Fibroblast of upper back skin (primary cell): Measurements from ENCODE around the gene RABGAP1L.
A peak's percentile ranks its signal among the peaks of the same experiment; 100 is the strongest.
"Not testable (repeated sequence)": the region's sequence is repeated elsewhere in the genome, so short reads cannot be mapped to it uniquely, and the experiment has no call there.

Experiments
- DNase-seq: peaks from one replicate; pipeline ENCODE4 v3.0.0-alpha.2; 2013

The RABGAP1L gene

DNA sequence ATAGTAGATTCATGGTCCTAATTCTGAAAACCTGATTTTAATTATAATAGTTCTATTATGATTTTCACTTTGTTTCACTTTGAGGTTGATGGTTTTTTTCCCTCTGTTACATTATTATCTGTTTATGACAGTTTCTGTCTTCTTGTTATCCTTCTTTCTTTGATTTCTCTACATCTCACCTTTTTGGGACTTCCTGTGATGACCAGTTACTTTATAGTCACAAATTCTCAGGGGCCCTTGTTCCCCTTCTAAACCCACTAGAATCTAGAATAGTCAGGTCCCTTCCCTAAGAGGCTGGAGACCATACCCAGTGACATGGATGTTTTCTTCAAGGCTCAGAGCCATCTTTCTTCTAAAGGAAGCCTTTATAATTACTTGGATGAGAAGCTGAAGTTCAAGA, 526.9 kb downstream of the RABGAP1L start:
- DNase-seq = no peak

DNA sequence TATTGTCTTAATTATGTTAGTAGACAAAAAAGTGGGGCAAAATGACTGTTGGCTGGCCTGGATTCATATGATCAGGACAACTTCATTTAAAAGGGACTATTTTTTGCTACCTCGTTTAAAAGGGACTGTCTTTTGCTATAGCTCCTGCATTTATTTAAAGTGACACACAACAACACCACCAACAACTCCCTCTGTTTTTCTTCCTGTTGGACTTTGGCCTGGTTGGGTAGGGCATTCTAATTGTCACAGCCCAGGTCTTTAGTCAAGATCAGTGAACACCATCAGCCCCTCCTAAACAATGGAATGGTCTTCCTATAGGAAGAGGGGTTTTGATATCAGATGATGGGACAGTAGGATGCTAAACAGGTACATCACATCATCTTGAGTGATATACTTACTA, 530.2 kb downstream of the RABGAP1L start:
- no peak for DNase-seq

DNA sequence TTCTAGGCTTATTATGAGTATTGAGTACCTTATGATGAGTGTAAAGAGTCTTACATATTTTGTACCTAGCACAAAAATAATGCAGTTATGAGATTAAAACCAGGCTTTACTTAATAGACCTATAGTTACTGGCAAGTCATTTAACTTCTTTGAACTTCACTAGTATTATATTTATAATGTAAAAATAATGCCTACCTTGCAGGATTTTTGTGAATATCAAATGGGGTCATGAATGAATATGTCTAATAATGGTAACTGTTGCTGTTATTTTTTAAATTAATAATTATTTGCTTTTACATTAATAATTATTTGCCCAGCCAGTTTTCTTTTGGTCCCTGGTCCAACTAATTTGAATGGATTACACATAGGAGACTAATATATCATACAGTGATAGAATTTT, 530.9 kb downstream of the RABGAP1L start:
- no peak for DNase-seq

DNA sequence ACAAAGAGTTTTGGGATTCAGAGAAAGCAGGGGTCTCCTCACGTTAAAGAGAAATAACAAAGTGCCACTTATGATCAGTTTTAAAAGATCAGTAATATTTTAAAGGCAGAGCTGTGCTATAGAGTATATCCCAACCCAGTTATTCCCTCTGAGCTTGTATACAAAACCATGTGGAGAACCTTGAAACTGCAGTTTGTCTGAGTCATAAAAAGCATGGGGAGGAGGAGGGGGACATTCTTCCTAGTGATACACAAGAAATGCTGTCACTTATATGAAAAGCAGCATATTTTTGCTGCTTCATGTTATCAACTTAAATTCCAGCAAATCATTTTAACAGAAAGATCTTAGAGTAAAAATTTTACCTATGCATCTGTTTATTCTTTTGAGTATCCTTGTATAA, 533.0 kb downstream of the RABGAP1L start:
- DNase-seq = peak; percentile 42

DNA sequence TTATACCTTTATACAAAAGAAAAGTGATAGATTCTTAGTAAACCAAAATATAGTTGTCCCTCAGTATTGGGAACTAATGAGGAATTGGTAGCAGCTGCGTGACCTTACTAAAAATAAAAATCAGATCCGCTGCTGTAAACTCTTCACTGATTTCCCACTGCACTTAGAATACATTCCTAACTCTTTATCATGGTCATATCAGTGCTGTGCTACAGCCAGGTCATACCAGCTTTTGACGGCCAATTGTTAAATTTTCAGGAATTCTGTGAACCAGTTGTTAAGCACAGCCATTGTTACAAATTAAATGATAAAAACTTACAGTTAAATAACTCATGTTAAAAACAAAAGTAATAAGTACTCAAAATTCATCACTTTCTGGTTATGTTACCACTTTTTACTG, 533.8 kb downstream of the RABGAP1L start:
- no peak for DNase-seq

DNA sequence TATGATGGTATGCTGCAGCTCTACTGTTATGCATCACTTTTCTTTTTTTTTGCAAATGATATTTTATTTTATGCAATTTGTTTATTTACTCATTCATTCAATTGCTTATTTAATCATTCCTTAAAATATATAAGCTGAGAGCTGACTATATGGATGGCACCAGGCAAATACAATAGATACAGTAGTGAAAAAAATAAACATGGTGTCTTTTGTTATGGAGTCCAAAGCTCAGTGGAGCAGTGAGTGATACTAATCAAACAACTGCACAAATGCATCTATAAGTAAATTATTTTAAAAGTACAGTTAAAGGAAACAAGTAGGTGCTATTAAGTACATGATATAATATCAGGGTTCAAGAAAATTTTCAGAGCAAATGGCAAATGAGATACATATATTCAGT, 534.2 kb downstream of the RABGAP1L start:
- DNase-seq = not testable (repeated sequence)

DNA sequence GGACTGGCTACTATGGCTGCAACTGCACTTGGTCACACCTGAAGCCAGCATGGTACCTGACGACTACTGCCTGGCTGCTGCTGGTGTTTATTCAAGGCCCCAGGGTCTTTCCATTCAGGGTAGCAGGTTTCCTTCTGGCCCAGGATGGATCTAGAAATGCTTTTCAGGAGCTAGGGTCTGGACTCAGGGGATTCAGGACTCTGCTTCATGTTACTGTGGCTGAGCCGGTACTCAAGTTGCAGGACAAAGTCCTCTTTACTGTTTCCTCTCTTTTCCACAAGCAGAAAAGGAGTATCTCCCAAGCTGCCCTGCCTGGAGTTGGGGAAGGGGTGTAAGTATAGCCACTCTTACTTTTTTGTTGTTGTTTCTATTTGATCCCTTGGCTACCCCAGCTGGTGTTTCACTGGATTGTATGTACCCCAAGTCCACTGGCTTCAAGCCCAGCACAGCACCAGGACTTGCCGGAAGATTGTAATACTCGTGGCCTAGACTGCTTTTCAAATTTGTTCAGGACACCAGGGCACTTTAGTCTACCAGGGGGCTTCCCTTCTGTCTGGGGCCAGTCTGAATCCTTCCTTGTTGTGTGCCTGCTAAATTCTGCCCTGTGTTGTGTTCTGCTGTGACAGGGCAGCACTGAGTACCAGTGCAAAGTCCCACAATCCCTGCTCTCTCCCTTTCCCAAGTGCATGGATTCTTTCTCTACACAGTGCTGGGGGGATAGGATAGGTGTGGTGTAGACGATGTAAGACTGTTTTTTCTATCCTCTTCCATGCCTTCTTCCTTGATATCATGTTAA, 536.9 kb downstream of the RABGAP1L start:
- DNase-seq = no peak

DNA sequence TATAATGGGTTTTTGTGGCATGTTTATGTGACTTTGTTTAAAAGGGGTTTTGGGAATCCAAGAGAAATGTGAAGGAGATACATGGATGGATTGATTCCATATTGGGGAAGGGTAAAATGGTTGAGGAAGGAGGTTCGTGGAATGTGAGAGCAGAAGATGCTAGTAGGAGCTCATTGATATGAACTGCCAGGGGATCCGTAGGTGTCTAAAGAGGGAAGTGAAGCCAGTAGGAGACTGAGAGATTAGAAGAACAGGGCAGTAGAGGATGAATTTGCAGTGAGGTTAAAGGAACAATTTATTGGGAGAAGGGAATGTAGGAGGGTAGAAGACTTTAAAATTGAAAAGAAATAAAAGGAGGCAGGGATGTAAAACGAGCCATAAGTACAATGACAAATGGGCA, 541.0 kb downstream of the RABGAP1L start:
- no peak for DNase-seq

DNA sequence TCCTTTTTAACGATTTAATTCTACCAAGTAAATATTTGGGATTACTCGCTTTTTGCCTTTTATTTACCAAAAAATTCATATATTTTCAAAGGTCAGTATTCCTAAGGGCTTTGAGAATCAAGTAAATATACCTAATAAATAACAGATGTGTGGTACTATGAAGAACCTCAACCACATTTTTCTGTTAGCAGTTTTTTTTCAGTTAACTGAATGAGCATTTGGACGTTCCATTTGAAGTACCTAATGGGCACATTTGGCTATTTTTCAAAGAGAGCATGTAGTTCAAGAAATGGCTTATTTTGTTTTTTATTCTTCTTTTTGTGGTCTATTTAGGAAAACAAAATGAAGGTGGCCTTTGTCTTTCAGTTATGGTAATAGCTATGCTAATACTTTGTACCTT, 541.5 kb downstream of the RABGAP1L start:
- DNase-seq = peak; percentile 42

DNA sequence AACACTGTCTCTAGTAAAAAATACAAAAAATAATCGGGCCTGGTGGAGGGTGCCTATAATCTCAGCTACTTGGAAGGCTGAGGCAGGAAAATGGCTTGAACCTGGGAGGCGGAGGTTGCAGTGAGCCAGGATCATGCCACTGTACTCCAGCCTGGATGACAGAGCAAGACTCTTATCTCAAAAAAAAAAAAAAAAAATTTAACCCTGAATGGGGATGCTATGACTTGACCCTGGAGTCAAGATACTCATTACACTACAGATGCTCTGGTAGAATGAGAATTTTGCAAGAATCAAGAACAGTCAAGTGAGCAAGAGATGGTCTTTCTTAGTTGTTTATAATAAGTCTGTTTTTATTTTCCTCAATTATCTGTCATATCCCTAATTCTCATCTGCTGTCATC, 542.2 kb downstream of the RABGAP1L start:
- DNase-seq = no peak

DNA sequence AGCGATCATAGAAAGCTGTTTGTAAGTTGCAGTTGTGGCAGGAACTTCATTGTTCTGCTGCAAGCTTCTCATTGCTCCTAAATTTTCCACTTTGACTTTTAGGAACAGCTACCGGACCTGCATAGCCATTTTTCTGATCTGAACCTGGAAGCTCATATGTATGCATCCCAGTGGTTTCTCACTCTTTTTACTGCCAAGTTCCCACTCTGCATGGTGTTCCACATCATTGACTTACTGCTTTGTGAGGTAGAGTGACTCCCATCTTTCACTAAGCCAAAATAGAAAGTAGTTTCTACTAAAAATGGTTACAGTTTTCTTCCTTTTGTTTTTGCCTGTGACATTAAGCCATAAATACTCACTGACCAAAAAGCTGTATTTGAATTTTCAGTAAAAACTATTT, 542.7 kb downstream of the RABGAP1L start:
- no peak for DNase-seq

DNA sequence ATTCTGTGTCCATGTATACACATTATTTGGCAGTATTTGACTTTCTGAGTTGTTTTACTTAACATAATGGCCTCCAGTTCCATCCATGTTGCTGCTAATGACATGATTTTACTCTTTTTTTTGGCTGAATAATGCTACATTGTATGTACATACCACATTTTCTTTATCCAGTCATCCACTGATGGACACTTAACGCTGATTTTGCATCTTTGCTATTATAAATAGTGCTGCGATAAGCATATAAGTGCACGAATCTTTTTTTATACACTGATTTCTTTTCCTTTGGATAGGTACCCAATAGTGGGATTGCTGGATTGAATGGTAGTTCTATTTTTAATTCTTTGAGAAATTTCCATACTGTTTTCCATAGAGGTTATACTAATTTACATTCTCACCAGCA, 544.0 kb downstream of the RABGAP1L start:
- DNase-seq = no peak

DNA sequence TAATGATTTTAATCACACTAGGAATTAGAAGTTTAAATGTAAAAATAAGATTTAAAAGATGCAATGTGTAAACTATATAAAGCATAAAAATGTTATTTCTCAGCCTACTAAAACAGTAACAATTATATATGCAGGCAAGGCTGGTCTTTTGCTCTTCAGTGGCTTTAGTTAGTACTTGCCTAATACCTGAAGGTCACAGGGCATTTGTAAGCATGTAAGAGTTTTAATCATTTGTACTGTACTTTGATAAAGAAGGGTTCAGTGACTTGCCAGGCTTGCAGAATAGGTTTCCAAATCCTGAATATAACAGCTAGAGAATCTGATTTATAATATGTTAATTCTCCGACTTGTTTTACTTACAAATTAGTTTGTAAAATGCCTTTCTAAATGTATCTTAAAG, 545.0 kb downstream of the RABGAP1L start:
- DNase-seq = no peak

DNA sequence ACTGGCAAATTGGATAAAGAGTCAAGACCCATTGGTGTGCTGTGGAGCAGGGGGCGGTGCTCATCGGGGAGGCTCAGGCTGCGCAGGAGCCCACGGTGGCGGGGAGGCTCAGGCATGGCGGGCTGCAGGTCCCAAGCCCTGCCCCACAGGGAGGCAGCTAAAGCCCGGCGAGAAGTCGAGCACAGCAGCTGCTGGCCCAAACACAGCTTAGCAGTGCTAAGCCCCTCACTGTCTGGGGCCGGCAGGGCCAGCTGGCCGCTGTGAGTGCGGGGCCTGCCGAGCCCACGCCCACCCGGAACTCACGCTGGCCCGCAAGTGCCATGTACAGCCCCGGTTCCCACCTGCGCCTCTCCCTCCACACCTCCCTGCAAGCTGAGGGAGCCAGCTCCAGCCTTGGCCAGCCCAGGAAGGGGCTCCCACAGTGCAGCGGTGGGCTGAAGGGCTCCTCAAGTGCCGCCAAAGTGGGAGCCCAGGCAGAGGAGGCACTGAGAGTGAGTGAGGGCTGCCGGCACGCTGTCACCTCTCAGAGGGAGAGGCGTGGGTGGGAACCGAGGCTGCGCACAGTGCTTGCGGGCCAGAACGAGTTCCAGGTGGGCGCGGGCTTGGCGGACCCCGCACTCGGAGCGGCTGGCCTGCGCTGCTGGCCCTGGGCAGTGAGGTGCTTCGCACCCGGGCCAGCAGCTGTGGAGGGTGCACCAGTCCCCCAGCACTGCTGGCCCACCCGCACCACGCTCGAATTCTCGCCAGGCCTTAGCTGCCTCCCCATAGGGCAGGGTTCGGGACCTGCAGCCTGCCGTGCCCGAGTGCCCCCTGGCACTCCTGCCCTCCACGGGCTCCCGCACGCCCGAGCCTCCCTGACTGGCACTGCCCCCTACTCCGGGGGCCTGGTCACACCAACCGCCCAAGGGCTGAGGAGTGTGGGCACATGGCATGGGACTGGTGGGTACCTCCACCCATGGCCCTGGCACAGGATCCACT, 551.8 kb downstream of the RABGAP1L start:
- DNase-seq = no peak

DNA sequence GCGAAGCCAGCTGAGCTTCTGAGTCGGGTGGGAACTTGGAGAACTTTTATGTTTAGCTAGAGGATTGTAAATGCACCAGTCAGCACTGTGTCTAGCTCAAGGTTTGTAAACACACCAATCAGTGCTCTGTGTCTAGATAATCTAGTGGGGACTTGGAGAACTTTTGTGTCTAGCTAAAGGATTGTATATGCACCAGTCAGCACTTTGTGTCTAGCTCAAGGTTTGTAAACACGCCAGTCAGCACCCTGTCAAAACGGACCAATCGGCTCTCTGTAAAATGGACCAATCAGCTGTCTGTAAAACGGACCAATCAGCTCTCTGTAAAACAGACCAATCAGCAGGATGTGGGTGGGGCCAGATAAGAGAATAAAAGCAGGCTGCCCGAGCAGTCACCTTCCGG, 552.5 kb downstream of the RABGAP1L start:
- not testable (repeated sequence) for DNase-seq

DNA sequence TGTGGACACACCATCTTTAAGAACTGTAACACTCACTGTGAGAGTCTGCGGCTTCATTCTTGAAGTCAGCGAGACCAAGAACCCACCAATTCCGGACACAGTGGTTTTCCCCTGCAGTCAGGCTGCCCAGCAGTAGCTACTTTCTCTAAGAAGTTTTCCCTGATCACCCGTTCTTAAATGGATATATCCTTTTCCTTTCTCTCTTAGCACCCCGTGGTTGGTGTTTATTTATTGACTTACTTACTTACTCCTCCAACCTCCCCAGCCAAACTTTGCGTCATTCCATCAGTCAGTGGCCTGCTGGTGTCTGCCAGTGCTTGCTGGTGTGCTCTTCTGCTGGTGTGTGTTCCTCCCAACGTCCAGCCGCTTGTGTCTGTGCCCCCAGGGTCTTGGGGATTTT, 553.2 kb downstream of the RABGAP1L start:
- no peak for DNase-seq

DNA sequence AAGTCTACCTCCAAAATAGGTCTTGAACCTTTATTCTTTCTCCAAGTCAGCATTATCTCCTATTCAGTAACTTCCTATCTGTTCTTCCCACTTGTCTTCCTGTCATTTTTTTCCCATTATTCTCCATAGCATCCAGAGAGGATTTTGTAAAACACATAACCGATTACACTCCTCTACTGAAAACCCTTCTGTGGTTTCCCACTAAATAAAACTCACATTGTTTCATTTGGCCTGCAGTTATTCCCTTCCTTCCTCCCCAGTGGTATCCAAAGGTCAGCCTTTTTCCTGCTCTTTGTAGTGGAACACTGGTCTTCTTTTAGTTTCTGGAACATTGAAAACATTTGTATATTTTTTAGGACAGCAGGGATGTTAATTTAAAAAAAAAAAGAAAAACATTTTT, 554.5 kb downstream of the RABGAP1L start:
- DNase-seq = no peak

DNA sequence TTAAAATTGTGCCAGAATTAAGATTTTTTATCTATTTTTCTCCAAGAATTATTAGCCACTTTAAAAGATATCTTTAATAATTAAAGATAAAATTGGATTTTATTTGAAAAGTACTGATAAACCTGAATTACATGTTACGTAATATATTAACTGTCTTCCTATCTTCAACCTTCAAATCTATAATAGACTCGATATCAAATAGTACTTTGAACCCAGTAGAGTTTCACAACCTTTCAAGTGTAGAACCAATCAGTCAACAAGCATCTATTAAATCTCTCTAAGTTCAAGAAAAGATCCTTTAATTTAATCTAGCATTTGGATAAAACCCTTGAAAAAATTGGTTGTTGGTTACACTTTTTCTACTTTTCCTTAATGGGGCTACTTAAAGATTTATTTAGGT, 559.9 kb downstream of the RABGAP1L start:
- no peak for DNase-seq

DNA sequence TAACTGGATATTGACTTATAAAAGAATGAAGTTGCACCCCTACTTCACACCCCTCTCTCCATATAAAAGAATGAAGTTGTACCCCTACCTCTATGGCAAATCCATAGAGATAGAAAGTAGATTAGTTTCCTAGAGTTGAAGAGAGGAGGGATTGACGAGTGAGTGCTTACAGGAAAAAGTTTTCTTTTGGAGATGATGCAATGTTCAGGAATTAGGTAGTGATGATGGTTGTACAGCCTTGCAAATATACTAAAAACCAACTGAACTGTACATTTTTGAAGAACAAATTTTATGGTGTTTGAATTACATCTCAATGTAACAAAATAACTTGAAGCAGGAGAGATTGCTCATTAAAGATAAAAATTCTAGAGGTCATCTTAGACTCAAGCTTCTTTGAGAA, 561.3 kb downstream of the RABGAP1L start:
- DNase-seq = no peak

DNA sequence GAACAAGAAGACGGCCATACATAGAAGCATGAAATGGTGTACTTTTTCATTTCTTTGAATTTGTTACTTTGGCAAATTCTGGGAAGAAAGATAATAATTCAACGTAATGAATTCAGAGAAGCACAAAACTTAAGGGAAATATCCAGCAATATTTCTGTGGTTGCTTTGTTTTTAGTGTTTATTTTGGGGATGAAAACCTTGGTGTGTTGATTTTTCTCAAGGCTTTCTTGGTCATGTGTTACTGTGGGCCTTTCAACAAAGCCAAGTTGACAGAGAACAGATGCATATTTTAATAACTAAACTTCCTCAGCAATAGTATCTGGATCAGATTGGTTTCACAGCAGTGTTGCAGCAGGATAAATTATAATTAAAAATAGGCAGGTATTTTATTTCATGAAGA, 561.9 kb downstream of the RABGAP1L start:
- no peak for DNase-seq

DNA sequence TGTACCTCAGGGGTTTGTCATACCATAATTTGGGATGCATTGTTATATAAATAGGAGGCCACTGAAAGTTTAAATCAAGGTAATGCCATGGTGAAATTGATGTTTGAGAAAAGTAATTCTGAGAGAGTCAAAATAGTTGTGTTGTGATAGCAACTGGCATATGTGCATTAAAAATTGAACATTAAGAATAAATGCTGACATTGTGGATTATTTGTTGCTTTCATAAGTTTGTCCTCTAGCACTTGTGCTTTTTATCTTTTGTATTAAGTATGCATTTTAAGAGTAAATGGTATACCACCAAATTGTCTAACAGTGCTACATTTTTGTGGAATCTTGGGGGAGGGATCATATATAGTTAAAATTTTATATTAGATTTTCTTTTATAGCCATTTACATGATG, 564.5 kb downstream of the RABGAP1L start:
- DNase-seq = no peak

DNA sequence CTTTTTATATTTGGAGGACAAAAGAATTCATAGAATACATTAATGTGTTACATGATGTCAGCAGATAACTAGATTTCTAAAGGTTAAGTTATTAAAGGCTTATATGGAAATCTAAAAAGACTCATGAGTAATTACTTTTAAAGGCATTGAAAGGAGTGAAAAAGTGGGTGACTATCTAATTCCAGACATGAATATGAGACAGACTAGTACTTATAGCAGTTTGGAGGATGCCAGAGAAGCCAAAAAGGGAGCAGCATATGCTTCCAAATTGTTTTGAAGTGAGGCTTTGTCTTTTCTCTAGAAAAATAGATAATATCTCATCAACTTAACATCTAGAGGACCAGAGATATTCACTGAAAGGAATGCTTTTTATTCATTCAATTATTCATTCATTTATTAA, 564.9 kb downstream of the RABGAP1L start:
- no peak for DNase-seq

DNA sequence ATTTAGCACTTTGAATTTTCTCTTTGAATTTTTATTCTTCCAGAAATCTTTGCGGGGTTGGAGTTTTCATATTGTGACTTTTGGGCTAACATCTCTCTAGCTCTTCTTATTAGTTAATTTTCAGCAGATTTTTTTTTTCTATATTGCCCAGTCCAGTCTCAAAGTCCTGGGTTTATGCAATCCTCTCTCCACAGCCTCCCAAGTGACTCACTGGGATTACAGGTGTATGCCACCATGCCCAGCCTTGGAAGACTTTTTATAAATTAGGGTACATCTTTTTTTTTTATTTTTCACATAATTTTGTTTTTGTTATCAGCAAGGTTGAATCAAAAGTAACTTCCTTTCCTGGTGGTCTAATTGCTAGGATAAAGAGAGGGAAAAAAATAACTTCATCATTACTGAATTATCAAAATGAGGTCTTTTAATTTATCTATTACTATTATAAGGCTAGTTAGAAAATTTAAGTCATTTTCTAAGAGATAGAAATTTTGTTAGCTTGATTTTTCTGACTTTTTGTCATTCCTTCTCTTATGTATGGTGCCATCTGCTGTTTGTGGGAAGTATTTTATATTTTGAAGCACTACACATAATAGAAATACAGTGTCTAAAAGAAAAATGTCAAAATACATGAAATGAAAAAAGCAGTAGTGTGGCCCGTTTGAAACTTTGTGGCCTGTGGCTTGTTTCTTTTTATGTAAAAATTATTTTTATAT, 567.0 kb downstream of the RABGAP1L start:
- DNase-seq = peak; percentile 35
